ENCODE results near the gene COQ3.

GRCh38 chr6:99331531-99331930, 62.5 kb downstream of the COQ3 start:
- no peak for TF ChIP-seq PATZ1 (CRISPR knock-in tag; IDR thresholded peaks at IDR 0.05; ENCODE audit: borderline replicate concordance)
- TF ChIP-seq ZNF70 (CRISPR knock-in tag; IDR thresholded peaks at IDR 0.05), result no peak
- no peak for TF ChIP-seq TCF4 (CRISPR knock-in tag; IDR thresholded peaks at IDR 0.05; ENCODE audit: borderline replicate concordance)
- TF ChIP-seq ZC3H10 (CRISPR knock-in tag; IDR thresholded peaks at IDR 0.05), result no peak
- TF ChIP-seq ZFP3 (CRISPR knock-in tag; IDR thresholded peaks at IDR 0.05), result no peak
- TF ChIP-seq ARNTL (CRISPR knock-in tag; IDR thresholded peaks at IDR 0.05; ENCODE audit: borderline replicate concordance, low read depth), result no peak
- TF ChIP-seq RARB (CRISPR knock-in tag; IDR thresholded peaks at IDR 0.05), result no peak
- no peak for TF ChIP-seq ISL1 (CRISPR knock-in tag; IDR thresholded peaks at IDR 0.05)
- TF ChIP-seq, protein P1, sequence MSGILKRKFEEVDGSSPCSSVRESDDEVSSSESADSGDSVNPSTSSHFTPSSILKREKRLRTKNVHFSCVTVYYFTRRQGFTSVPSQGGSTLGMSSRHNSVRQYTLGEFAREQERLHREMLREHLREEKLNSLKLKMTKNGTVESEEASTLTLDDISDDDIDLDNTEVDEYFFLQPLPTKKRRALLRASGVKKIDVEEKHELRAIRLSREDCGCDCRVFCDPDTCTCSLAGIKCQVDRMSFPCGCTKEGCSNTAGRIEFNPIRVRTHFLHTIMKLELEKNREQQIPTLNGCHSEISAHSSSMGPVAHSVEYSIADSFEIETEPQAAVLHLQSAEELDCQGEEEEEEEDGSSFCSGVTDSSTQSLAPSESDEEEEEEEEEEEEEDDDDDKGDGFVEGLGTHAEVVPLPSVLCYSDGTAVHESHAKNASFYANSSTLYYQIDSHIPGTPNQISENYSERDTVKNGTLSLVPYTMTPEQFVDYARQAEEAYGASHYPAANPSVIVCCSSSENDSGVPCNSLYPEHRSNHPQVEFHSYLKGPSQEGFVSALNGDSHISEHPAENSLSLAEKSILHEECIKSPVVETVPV (CRISPR knock-in tag; IDR thresholded peaks at IDR 0.05), result no peak
- no peak for TF ChIP-seq GLIS3 (CRISPR knock-in tag; IDR thresholded peaks at IDR 0.05)
- TF ChIP-seq, protein P2, sequence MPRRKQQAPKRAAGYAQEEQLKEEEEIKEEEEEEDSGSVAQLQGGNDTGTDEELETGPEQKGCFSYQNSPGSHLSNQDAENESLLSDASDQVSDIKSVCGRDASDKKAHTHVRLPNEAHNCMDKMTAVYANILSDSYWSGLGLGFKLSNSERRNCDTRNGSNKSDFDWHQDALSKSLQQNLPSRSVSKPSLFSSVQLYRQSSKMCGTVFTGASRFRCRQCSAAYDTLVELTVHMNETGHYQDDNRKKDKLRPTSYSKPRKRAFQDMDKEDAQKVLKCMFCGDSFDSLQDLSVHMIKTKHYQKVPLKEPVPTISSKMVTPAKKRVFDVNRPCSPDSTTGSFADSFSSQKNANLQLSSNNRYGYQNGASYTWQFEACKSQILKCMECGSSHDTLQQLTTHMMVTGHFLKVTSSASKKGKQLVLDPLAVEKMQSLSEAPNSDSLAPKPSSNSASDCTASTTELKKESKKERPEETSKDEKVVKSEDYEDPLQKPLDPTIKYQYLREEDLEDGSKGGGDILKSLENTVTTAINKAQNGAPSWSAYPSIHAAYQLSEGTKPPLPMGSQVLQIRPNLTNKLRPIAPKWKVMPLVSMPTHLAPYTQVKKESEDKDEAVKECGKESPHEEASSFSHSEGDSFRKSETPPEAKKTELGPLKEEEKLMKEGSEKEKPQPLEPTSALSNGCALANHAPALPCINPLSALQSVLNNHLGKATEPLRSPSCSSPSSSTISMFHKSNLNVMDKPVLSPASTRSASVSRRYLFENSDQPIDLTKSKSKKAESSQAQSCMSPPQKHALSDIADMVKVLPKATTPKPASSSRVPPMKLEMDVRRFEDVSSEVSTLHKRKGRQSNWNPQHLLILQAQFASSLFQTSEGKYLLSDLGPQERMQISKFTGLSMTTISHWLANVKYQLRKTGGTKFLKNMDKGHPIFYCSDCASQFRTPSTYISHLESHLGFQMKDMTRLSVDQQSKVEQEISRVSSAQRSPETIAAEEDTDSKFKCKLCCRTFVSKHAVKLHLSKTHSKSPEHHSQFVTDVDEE (CRISPR knock-in tag; IDR thresholded peaks at IDR 0.05), result no peak
- TF ChIP-seq POU6F1 (CRISPR knock-in tag; IDR thresholded peaks at IDR 0.05; ENCODE audit: borderline replicate concordance, low read depth), result no peak
- TF ChIP-seq, protein P3, sequence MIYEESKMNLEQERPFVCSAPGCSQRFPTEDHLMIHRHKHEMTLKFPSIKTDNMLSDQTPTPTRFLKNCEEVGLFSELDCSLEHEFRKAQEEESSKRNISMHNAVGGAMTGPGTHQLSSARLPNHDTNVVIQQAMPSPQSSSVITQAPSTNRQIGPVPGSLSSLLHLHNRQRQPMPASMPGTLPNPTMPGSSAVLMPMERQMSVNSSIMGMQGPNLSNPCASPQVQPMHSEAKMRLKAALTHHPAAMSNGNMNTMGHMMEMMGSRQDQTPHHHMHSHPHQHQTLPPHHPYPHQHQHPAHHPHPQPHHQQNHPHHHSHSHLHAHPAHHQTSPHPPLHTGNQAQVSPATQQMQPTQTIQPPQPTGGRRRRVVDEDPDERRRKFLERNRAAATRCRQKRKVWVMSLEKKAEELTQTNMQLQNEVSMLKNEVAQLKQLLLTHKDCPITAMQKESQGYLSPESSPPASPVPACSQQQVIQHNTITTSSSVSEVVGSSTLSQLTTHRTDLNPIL (CRISPR knock-in tag; IDR thresholded peaks at IDR 0.05; ENCODE audit: low read depth), result no peak
